ENCODE results near the gene GPR135.
"Not testable (repeated sequence)": the region's sequence is repeated elsewhere in the genome, so short reads cannot be mapped to it uniquely, and the experiment has no call there.

Gene GPR135

DNA sequence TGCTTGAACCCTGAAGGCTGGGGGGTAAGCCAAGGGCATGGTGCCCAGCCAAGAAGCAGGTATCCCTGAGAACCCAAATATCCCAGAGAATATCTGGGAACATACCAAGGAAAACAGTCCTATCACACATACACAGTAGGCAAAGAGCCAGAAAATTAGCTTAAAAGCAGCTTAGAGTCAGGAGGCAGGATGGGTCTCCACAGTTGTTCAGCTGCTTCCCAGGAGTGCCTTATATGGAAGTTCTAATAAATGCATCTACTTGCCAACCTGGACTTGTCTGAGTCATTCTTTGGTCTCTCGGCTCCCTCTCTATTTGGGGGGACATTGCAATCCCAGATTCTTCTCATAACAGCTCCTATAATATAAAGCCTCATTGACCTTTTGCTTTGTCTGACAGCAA, 9.0 kb upstream of the GPR135 start:
- no peak for DNase-seq

DNA sequence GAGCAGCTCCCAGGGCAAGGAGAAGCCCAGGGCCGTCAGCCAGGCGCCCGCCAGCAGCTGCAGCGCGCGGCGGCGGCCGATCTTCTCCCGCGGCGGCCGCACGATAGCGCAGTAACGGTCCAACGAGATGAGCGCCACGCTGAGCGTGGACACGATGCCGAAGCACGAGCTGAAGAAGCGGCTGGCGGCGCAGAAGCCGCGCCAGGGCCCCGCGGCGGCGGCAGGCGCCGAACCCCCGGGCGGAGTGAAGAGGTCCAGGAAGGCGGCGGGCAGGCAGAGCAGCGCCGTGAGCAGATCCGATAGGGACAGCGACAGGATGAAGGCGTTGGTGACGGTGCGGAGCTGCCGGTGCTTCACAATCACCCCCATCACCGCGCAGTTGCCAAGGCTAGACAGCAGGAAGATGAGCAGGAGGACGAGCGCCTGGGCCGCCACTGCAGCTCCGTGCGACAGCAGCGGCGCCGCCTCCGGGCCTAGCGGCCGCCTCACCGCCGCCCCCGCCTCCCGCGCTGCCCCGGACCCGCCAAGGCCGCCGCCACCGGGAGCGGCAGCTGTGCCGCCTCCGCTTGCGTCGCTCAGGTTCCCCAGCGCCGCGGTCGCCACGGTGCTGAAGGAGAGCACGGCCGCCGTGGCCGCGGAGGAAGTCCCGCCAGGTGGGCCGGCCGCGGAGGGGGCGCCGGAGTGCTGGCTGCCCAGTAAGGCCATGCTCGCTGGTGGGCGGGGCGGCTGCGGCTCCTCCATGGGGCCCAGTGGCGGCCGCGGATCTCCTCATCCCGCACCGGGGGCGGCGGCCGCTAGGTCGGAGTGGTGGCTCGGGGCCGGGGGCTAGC, 479 bp downstream of the GPR135 start:
- peak; percentile 39 for DNase-seq

DNA sequence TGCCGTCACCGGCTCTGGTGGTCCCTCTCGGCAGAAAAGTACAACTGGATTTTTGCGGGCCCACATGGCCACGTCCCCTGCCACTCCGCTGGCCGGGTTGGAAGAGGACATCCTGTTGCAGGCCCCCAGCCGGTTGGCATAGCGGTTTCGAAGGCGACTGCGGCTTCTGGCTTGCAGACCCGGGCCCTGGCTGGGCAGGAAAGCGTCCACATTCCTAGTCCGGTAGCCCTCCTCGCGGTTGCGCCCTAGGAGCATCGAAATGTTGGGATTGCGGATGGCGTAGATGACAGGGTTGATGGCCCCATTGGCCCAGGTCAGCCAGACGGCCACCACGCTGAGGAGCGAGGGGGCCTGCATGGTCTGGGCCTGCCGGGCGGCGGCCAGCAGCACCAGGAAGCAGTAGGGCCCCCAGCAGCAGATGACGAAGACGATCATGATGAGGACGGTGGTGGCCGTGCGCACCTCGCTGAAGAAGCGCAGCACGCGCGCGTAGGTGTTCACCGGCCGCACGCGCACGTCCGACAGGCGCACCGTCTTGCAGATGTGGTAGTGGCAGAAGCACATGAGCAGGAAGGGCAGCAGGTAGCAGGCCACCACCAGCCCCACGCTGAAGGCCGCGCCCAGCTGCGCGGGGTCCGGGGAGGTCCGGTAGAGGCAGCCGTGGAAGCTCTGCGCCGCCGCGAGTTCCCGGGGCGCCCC, 1.2 kb downstream of the GPR135 start:
- DNase-seq, result peak; percentile 35

DNA sequence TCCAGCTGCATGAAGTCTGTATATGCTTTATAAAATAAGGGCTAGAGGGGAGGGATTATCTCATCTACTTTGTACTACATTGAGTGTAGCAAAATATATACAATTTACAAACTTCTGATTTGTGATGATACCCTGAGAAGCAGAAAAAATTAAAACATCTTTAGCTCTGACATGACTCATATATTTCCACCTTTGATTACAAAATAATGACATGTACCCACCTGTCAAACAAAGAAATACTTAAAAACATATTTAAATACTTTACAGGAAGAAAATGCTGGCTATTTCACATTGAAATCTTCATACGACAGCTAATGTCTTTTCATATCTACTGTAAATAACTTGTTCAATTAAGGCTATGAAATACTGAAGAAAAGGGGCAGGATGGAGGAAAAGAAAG, 3.3 kb downstream of the GPR135 start:
- no peak for DNase-seq

DNA sequence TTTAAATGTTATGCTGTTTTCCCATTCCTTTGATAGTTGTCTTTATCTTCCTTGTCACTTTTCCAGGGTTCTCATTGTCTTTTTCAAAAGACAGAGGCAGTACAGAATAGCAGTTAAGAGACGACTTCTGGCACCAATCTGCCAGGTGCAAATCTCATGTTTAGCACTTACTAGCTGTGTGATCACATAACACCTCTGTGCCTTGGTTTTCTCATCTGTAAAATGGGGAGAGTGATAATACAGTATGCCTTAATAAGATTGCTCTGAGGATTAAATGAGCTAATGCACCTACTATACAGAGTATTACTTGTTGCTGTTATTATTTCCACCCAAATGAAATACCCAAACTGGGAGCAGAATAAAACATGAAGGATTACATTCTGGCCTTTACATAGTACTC, 4.8 kb downstream of the GPR135 start:
- DNase-seq, result no peak

DNA sequence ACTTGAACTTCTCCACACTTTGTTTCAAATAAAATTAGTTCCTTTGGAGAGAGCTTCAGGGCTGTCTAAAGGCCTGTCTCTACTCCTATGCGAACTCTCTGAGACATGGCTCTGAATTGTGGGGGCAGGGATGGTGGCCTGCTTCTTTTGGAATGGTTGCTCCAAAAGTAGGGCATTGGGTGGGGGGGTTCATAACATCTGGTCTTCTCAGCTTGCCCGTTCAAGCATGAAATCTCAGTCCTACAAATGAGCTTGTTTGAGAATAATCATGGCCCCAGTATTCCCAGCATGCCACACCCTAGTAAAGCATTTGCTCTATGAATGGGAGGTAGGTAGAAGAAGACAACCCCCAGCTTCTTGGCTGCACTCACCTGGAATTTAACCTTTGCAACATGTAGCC, 6.7 kb downstream of the GPR135 start:
- no peak for DNase-seq

DNA sequence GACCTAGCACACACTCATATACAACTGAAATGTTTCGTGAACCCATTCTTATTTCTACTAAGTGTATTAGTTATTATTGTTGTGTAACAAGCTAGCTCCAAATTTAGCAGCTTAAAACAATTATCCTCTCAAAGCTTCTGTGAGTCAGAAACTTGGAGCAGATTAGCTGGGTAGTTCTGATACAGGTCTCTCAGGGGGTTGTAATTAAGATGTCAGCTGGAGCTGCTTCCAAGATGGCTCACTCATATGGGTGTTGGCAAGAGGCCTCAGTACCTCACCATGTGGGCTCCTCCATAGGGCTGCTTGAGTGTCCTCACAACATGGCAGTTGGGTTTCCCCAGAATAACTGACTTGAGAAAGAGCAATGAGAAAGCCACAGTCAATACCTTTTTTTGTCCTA, 9.8 kb downstream of the GPR135 start:
- no peak for DNase-seq

DNA sequence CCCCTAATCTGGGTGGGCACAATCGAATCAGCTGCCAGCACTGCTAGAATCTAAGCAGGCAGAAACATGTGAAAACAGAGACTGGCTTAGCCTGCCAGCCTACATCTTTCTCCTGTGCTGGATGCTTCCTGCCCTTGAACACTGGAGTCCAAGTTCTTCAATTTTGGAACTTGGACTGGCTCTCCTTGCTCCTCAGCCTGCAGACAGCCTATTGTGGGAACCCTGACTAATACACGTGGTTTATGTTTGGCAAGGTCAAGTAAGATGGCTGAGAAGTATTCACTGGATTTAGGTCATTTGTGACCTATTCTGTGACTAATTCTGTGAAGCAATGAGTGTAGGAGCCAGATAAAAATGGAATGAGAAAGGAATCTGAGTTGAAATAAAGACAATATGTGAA, 11.0 kb downstream of the GPR135 start:
- DNase-seq, result no peak

DNA sequence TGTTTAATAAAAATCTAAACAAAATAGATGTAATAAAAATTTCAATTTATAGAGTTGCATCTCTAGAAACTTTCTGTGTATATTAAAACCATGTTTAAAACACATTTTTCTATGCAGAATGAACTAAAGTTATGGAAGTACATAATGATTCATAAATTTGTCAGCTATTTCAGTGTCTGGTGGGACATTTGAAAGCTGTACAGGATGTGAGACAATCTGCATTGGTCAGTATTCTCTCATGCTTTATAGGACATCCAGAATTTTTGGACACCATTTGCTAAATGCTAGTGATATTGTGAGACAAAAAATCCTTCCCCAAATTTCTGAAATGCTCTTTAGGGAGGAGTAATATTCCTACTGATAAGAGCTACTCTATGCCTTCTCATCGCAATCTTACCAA, 13.3 kb downstream of the GPR135 start:
- no peak for DNase-seq

DNA sequence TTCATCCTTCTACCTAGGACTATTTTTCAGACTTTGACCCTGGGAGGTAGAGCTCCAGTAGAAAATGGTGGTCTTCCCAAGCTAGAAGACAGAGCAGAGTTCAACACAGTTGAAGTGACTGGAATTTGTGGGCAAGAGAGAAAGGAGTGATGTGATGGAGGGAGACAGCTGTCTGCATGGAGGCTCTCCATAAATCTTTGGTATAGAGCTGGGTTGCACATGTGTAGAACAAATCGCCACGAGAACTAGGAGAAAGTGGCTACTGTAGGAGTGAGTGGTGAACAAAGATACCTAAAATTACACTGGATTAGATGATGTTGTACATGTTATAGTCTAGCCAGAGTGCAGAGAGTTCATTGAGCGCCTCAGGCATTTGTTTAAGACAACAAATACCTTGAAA, 14.5 kb downstream of the GPR135 start:
- DNase-seq, result no peak

DNA sequence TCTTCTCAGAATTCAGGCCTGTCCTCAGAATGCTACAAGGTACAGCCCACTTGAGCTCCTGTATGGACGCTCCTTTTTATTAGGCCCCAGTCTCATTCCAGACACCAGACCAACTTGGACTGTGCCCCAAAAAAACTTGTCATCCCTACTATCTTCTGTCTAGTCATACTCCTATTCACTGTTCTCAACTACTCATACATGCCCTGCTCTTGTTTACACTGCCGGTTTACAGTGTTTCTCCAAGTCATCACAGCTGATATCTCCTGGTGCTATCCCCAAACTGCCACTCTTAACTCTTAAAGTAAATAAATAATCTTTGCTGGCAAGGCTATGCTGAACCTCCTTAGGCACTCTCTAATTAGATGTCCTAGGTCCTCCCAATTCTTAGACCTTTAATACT, 16.5 kb downstream of the GPR135 start:
- DNase-seq, result not testable (repeated sequence)

DNA sequence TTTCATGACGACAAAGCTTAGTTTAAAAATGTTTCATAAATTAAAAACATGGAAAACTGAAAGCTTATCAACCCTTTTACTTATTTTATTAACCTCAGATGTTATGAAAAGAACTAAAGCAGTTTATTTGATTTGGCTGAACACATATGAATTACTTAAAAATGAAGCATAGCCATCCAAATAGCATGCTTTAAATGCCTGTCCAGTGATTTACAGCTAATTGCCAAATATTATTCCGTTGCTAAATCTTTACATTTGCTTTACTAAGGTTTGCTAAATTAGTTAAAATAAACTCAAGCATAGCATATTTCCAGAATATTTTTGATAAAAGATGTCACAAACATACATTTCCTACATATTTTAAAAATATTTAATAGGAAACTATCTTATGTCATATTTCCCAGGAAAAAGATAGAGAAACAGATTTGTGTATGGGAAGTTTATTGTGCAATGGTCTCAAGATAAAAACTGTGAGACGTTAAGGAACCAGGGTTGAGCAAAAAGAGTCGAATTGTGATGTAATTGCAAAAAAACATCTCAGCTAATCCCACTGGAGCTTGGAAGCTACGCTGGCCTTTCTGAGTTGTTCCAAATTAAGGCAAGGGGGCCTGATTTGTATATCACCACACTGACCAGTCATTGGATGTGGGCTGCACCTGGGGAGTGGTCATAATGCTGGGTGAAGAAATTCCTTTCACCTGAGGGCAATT, 25.8 kb downstream of the GPR135 start:
- DNase-seq, result no peak

DNA sequence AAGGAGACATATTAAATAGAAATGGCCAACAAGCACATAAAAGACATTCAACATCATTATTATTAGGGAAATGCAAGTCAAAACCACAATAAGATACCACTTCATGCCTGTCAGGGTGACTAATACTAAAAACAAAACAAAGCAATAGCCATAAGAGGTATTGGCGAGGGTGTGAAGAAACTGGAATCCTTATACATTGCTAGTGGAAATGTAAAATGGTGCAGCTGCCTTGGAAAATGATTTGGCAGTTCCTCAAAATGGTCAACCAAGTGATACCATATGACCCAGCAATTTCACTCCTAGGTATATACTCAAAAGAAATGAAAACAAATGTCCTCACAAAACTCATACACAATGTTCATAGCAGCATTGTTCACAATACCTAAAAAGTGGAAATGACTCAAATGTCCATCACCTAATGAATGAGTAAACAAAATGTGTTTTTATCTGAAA, 27.0 kb downstream of the GPR135 start:
- no peak for DNase-seq

DNA sequence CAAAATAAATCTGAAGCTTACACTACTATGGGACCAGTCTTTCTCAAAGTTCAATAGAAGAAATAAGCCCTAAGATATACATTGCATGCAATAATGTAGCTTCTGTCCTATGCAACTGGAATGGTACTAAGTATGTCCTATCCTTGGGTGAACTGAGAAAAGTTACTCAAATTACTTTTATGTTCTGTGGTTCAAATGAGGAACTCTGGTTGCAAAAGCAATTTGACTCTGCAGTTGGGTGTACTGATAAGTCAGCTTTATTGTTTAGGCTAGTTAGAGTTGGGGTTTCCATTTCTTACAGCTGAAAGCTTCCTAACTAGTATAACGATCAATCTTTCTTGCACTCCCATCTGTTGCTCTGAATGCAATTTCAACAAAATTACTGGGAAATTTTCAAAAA, 29.2 kb downstream of the GPR135 start:
- DNase-seq, result no peak

DNA sequence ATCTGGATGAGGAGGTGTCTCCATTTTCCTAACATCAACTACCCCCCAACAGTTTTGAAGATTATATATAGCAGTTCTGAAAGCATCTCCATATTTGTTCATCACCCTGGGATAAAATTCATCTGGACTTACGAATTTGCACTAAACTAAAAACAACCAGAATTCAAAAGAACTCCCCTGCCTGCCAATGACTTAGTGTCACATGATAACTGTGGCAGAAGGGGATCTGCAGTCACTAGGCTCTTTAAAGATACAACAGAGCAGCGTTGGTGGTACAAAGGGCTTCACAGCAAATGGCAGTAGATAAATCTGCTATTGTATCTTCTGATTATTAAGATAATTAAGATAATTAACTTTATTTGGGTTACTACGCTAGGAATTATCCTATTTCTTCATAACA, 30.1 kb downstream of the GPR135 start:
- no peak for DNase-seq

DNA sequence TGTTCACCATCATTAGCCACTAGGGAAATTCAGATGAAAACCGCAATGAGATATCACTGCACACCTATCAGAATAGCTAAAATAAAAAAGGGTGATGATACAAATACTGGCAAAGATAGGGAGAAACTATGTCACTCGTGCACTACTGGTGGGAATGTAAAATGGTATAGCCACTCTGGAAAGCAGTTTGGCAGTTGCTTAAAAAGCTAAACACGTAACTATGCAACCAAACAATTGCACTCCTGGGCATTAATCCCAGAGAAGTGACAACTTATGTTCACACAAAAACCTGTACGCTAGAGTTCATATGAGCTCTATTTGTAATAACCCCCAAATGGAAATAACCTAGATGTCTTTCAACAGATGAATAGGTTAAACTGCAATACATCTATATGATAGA, 35.4 kb downstream of the GPR135 start:
- no peak for DNase-seq

DNA sequence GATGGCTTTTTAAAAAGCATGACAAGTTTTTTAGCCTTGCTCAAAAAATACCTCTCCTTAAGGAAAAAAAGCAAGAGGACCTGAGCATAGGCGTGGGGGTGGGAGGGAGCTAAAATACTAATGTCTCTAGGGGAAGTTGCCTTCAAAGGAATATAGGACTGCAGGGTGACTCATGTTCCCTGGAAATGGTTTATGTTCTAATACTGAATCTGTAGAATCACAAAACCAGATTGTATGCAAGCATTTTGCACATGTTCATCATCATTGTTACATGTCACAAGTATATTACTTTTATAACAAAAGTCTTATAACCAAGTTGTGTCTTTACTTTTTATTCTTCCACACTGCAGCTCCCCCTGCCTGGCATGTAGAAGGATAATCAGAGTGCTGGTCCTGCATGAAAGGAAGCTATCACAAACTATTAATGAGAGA, 36.6 kb downstream of the GPR135 start:
- no peak for DNase-seq

DNA sequence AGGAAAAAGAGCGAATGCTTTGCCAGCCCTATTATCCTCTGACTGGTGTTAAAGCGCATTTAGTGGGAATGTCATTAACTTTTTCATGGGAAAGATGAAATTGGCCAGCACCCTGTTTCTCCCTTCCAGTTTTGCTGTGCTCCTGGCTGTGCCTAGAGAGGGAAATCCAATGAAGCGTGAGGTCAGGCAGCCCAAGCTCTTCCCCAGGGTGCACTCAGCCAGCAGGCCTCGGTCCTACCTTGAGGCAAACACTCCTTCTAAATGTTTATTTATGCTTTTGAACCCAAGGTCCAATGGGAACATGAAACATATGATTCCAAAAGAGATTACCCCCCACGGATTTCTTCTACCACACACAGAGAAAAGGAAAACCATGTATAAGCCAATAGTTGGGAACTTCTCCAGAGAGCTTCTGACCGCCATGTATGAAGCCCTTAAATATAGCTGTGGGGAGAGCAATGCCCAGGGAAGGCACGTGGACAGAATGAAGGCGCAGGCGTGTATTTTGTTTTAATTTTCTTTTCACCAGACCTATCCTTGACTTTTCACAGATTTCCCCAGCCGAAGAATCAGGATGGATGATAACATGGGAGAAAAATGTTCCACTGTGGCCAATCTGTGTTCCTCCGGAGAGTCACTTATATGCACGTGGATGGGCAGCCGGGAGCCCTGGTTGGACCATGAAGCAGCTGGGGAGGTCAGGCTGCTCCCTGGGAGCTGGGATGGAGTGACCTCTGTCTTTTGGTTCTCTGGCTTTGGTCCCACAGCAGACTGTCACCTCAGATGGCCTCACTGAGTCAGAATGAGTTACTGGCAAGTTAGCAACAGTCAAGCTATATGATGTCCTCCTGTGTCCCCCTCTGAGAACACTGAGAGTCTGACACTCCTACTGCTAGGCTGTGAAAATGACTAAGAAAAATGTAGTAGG, 37.3 kb downstream of the GPR135 start:
- no peak for DNase-seq

DNA sequence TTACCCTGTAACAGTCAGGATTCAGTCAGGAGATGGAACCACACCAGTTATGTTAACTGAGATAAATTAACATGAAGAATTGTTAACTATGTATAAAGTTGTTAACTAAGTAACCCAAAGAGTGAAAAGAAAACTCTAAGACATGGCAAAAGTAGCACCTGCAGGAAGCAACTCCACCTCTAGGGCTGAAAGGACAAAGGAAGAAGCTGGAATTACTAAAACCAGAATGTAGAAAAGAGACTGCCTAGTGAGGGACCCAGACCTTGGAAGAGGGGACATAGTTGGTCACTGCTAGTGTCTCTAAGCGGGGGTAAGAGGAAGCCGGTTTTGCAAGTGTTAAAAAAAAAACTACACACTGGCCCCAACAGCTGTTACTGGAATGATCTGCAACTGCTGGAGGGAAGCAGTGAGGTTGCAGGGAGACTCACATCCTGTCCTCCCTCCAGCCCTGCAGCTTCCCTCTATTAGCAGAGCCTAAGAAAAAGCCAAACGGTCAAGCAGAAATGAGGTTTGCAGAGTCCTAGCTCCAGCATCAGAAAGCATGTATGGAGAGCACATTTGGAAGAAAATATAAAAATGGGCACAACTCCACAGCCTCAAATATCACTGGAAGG, 39.8 kb downstream of the GPR135 start:
- DNase-seq, result no peak

DNA sequence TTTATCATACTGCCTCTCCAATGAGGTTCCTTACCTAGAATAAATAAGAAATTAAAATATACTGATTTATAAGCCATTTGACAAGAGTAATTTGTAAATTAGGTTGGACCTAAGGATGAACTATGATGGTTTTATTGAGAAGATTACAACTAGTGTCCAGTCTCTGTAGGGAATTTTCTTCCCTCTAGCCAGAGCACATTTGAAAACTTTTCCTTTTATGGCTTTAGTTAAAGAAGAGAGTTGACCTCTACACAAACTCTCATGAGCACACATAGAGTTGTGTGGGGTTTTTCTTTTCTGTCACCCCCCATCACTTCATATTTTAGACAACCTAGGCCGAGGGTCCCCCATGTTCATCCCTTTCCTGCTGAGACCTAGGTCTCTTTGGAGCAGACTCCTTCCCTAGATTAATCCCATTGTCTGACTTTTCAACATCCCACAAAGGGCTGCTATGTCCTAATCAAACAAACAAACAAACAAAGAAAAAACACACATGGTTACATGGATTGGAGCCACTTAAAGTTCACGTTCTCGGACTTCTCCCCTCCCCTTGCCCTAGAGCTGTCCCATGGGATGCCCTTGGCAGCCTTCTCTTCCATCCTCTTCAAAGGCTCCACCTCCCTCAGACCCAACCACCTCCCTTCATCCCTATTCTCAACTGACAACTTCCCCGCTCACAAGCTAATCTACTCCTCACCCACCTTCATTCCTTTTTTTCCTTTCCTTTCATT, 40.7 kb downstream of the GPR135 start:
- no peak for DNase-seq

DNA sequence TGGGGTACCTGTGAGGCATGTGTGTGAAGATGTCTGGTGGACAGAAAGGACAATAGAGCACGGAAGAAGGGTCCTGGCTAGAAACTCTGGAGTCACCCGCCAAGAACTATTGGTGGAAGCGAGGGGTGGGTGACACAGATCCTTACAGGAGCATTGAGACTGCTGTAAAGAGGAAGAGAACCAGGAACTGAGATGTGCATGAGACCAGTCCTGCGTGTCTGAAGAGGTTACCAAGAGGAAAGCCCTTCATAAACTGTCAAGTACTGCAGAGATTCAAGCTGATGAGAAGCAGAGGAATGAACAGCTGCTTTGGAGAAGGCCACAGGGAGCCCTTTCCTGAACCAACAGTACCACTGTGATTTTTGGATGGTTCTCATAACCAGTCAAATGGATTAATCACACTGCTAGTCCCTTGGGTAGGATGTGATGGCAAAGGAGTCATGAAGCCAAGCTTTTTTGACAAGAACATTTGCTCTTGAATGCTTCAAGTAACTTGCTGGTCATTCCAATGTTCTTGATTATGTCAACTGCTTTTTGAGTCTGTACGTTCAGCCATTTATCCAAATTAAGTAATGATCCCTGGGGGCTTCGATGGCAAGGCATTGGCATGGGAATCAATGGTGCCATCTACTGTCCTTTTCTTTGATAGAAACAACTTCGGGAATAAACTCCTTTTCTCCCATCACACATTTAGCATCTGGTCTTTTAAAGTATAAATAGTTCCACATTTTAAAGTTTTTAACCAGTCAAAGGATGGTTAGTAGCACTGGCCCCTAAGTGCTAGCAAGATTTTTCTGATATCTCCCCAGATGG, 42.9 kb downstream of the GPR135 start:
- DNase-seq, result no peak

All from activated CD4-positive, alpha-beta T cell treated with anti-CD3 and anti-CD28 coated beads, Interleukin-2, amount 50 U/mL, for 16 hours (primary cell).